HL-60 (cell line): ENCODE data around the gene RELT.
A peak's percentile ranks its signal among the peaks of the same experiment; 100 is the strongest.

ENCODE experiments used
- DNase-seq, 2 experiments: peaks; one replicate each; pipeline ENCODE4 v3.0.0-alpha.2; 2010 to 2020; ENCODE audit warnings: low read depth in 1 of 2, low spot score in 1 of 2
- H3K27ac ChIP-seq: fragments of 250-450 bp; sonication (Bioruptor Pico); replicated peaks from 2 replicates; pipeline ENCODE4 v1.5.1; 2020; ENCODE audit warnings: mild to moderate bottlenecking, moderate library complexity
- H3K27me3 ChIP-seq: fragments of 250-450 bp; sonication (Bioruptor Pico); 2 replicates; pipeline ENCODE4 v1.5.1; 2021; ENCODE audit warnings: mild to moderate bottlenecking, moderate library complexity; ENCODE audit not compliant: insufficient read depth, poor library complexity, severe bottlenecking
- H3K4me3 ChIP-seq: replicated peaks from 2 replicates; pipeline ENCODE4 v1.5.1; 2011; ENCODE audit warnings: mild to moderate bottlenecking, control low read depth, low read length; ENCODE audit not compliant: insufficient read depth
- GABPA ChIP-seq: IDR thresholded peaks from 2 replicates; pipeline ENCODE4 v1.6.1; 2012; ENCODE audit warnings: low read depth
- POLR2AphosphoS5 ChIP-seq: IDR thresholded peaks from 2 replicates; pipeline ENCODE4 v1.6.1; 2012; ENCODE audit warnings: low read depth
- SPI1 ChIP-seq: IDR thresholded peaks from 2 replicates; pipeline ENCODE4 v1.6.1; 2012; ENCODE audit warnings: low read depth, mild to moderate bottlenecking, borderline replicate concordance
- TF ChIP-seq, protein P1 (sequence below): IDR thresholded peaks from 2 replicates; pipeline ENCODE4 v1.6.1; 2012; ENCODE audit warnings: low read depth; ENCODE audit not compliant: insufficient replicate concordance
- TF ChIP-seq, protein P2 (sequence below): IDR thresholded peaks from one replicate; pipeline ENCODE4 v1.5.1; 2011; ENCODE audit warnings: low read length, control low read depth, inconsistent platforms; ENCODE audit not compliant: insufficient read depth

Gene RELT

DNA sequence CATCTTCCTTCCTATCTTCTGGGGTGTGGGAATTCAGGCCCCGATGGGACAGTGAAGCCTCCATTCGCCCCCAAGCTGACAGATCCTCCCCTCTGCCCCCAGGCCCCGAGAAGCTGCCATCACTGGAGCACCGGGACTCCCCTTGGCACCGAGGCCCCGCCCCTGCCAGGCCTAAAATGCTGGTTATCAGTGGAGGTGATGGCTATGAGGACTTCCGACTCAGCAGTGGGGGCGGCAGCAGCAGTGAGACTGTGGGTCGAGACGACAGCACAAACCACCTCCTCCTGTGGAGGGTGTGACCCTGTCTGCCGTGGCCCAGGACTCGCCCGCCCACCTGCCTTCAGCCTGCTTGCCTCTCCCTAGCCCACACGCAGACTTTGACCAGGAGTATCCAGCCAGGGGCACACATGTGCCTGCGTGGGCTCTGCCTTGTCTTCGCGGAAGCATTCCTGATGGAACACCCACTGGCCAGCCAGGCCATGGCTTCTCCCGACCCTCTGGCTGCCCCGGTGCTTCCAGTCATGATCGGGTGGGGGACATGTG, 8.6 kb upstream of the RELT start:
- no peaks in the 10 kb centered on the region for H3K27me3 ChIP-seq
- no peak overlapping the region for H3K4me3 ChIP-seq
- H3K27ac ChIP-seq: no peak overlapping the region
- DNase-seq: no peak
- TF ChIP-seq POLR2AphosphoS5 (no peak), SPI1 (no peak), GABPA (no peak)
- TF ChIP-seq, protein P1, sequence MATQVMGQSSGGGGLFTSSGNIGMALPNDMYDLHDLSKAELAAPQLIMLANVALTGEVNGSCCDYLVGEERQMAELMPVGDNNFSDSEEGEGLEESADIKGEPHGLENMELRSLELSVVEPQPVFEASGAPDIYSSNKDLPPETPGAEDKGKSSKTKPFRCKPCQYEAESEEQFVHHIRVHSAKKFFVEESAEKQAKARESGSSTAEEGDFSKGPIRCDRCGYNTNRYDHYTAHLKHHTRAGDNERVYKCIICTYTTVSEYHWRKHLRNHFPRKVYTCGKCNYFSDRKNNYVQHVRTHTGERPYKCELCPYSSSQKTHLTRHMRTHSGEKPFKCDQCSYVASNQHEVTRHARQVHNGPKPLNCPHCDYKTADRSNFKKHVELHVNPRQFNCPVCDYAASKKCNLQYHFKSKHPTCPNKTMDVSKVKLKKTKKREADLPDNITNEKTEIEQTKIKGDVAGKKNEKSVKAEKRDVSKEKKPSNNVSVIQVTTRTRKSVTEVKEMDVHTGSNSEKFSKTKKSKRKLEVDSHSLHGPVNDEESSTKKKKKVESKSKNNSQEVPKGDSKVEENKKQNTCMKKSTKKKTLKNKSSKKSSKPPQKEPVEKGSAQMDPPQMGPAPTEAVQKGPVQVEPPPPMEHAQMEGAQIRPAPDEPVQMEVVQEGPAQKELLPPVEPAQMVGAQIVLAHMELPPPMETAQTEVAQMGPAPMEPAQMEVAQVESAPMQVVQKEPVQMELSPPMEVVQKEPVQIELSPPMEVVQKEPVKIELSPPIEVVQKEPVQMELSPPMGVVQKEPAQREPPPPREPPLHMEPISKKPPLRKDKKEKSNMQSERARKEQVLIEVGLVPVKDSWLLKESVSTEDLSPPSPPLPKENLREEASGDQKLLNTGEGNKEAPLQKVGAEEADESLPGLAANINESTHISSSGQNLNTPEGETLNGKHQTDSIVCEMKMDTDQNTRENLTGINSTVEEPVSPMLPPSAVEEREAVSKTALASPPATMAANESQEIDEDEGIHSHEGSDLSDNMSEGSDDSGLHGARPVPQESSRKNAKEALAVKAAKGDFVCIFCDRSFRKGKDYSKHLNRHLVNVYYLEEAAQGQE: no peak
- TF ChIP-seq, protein P2, sequence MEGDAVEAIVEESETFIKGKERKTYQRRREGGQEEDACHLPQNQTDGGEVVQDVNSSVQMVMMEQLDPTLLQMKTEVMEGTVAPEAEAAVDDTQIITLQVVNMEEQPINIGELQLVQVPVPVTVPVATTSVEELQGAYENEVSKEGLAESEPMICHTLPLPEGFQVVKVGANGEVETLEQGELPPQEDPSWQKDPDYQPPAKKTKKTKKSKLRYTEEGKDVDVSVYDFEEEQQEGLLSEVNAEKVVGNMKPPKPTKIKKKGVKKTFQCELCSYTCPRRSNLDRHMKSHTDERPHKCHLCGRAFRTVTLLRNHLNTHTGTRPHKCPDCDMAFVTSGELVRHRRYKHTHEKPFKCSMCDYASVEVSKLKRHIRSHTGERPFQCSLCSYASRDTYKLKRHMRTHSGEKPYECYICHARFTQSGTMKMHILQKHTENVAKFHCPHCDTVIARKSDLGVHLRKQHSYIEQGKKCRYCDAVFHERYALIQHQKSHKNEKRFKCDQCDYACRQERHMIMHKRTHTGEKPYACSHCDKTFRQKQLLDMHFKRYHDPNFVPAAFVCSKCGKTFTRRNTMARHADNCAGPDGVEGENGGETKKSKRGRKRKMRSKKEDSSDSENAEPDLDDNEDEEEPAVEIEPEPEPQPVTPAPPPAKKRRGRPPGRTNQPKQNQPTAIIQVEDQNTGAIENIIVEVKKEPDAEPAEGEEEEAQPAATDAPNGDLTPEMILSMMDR: no peak

DNA sequence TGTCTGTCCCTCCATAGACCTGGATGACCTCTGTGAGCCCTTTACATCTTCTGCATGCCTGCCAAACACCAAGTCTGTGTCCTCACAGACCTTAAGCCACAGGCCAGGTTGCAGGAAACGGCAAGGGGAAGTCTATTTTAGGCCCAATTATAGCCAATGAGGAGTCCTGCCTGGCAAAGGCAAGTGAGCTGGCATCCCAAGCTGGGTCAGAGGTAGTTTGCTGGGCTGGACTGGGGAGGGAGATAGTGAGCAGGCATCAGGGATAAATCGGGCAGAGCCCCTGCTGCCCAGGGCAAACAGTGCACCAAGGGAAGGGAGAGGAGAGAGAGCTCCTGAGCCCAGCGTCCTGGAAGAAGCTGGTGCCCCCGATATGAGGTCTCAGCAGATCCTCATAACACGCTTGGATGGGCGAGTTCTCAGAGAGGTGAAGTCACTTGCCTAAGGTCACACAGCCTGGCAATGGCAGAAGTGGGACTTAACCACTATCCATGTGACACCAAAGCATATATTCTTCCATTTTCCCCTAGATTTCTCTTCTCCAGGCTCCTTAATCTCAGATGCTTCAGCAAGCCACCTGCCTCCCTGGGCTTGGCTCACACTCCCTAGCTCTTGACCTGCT, 3.7 kb upstream of the RELT start:
- Histone ChIP-seq H3K4me3 (no peak overlapping the region), H3K27ac (no peak overlapping the region), H3K27me3 (no peaks in the 10 kb centered on the region)
- peak; percentile 72 to 74 for DNase-seq
- TF ChIP-seq, protein P1: no peak
- TF ChIP-seq SPI1 (peak; percentile 76; the same call in 1 of the 2 replicates), POLR2AphosphoS5 (no peak)
- TF ChIP-seq, protein P2: peak; percentile 22

DNA sequence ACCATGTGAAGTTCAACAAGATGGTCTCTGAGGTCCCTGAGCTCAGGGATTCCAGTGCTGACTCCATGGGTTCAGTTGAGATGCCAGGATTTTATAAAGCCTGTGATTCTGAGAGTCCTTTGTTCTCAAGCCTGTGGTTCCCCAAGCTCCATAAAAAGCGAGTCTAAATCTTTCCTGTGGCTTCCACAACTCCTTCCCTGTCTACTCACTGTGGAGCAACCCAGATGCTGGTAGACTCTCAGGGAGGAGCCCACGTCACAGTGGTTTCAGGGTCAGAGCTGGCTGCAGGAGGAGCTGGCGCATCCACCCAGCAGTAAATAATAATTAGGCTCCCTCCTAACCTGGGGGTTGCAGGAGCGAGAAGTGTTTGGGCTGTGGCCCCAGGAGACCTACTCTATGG, 2.0 kb upstream of the RELT start:
- Histone ChIP-seq H3K4me3 (no peak overlapping the region), H3K27ac (no peak overlapping the region), H3K27me3 (no peaks in the 10 kb centered on the region)
- TF ChIP-seq, protein P1: no peak
- TF ChIP-seq, protein P2: no peak
- TF ChIP-seq SPI1: no peak
- TF ChIP-seq POLR2AphosphoS5: no peak
- TF ChIP-seq GABPA: no peak
- DNase-seq: no peak
